Measurements from ENCODE around the gene TMEM266. TPM values are rescaled to one million over a fixed set of nuclear protein-coding genes. Genes with fewer than 3 reads are reported as not detected.
"Not testable (repeated sequence)": the region's sequence is repeated elsewhere in the genome, so short reads cannot be mapped to it uniquely, and the experiment has no call there.

TMEM266 gene
- polyA plus RNA-seq (ENCODE audit: insufficient read length): 0.44 TPM

GRCh38 chr15:76059320-76060117 lies at the start of gene TMEM266:
TMEM266 (plus strand) TSS chr15:76059985; CDS start chr15:76134264, 74,279 bp downstream.
- DNase-seq (ENCODE audit: low read depth): peak; percentile 20

- DNase-seq (ENCODE audit: low read depth): no peak
Observed at GRCh38 chr15:76010613-76011012, 49.2 kb upstream of the TMEM266 start.

- DNase-seq (ENCODE audit: low read depth): no peak
Observed at GRCh38 chr15:76011627-76012551, 47.9 kb upstream of the TMEM266 start, which contains the start of gene NRG4. NRG4 (minus strand) TSS chr15:76012424; CDS start chr15:76011230, 1,194 bp downstream.

DNA sequence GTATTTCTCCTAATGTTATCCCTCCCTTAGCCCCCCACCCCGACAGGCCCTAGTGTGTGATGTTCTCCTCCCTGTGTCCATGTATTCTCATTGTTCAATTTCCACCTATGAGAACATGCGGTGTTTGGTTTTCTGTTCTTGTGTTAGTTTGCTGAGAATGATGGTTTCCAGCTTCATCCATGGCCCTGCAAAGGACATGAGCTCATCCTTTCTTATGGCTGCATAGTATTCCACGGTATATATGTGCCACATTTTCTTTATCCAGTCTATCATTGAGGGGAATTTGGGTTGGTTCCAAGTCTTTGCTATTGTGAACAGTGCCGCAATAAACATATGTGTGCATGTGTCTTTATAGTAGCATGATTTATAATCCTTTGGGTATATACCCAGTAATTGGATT lies 46.3 kb upstream of the TMEM266 start:
- DNase-seq (ENCODE audit: low read depth): not testable (repeated sequence)

DNA sequence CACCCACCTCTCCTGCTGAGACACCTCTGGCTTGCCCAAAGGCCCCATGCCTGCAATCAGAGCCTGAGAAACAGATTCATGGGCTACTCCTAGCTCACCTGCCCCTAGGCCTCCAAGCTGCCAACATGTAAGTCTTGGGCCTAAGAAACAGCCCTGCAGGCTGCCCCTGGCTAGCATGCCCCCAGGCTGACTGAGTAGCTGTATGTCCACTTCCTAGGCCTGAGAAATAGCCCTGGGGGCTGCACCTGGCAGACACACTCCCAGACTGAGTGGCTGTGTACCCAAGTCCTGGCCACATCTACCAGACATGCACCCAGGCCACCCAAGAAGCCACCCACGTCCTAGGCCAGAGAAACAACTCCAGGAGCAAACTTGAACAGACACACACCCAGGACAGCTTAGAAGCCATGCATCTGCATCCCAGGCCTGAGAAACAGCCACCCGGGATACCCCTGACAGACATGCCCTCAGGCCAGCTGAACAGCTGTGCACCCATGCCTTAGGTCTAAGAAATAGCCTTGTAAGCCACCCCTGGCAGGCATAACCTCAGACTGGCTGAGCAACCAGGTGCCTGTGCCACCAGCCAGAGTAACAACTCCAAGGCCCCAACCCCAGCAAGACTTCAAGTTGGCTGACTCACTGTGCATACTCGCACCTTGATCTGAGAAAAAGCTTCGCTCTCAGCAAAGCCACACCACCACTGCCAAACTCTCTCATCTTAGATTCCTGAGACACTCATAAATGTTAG lies 35.6 kb upstream of the TMEM266 start:
- no peak for DNase-seq (ENCODE audit: low read depth)

GRCh38 chr15:76032046-76032445 lies 27.7 kb upstream of the TMEM266 start:
- no peak for DNase-seq (ENCODE audit: low read depth)

DNA sequence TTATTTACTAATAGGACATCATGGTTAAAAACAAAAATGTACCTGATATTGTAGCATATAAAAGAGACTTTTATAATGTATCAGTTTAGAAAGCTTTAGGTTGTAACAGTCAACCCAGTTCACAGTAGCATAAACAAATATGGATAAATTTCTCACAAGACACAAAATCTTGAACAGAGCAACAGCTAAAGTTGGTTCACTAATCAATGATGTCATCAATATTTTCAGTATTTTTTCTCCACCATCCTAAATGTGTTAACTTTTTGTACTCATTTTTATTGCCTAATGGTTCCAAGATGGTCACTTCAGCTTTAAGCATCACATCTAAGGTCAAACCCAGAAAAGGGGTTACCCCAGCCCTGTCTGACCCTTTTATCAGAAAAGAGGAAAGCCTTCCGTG lies 26.3 kb upstream of the TMEM266 start:
- no peak for DNase-seq (ENCODE audit: low read depth)

- no peak for DNase-seq (ENCODE audit: low read depth)
Observed at GRCh38 chr15:76034111-76034510, 25.7 kb upstream of the TMEM266 start.

DNA sequence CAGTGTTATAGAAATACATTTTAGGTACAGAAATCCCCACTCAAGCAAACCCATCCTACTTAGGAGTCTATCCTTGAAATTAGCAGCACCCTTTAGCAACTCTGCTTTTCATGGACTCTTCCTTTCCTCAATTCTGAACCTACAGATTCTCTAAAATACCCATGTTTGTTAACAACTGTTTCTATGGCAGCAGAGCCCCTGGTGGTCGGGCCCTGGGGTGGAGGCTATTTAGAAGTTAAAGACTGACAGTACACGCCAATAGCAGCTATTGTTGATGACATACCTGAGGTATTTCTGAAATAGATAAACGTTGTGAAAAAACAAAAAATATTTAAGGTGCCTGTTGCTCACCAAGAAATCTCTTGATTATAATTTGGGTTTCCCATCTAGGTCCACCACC lies 24.2 kb upstream of the TMEM266 start:
- DNase-seq (ENCODE audit: low read depth): no peak

- DNase-seq (ENCODE audit: low read depth): no peak
Observed at GRCh38 chr15:76038512-76038911, 21.3 kb upstream of the TMEM266 start.

GRCh38 chr15:76054201-76054600 lies 5.6 kb upstream of the TMEM266 start:
- not testable (repeated sequence) for DNase-seq (ENCODE audit: low read depth)

GRCh38 chr15:76056931-76057330 lies 2.9 kb upstream of the TMEM266 start:
- no peak for DNase-seq (ENCODE audit: low read depth)

- DNase-seq (ENCODE audit: low read depth): peak; percentile 14
Observed at GRCh38 chr15:76057332-76058000, 2.3 kb upstream of the TMEM266 start.

- DNase-seq (ENCODE audit: low read depth): no peak
Observed at GRCh38 chr15:76058714-76059319, 968 bp upstream of the TMEM266 start.

DNA sequence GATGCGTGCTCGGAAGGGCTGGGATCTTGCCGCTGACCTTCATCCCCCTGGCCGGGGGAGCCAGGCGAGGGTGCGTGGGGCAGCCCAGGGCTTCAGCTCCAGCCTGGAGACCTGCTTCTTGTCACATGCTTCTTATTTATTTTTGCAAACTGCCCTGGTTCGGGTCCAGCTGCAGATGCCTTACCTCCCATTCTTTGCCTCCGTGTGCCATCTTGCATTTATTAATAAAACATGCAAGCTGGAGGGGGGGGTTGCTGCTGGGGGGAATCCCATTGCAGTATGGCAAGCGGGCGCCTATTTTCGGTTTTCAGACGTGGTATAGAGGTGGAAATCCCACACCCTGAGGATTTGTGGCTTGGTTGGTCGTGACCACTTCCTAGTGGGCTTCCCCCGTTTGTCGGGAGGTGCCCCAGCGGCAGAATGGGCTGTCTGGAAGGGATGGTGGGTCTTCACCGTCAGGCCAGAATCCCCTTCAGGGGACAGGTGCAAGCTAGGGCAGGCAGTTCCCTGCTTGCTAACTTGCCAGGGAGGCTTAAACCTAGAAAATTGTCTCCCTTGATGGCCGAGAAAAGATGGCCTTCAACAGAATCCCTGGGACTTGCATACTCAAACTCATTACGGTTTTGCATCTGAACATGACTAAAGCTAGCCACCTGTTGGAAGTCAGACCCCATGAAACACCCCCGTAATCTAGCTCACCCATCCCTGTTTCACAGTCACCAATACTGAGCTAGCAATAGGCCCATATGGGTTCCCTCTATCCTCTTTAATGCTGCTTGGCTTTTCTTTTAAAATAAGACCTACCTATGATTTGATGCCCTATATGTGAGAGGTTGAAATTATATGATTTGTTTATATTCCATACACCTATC lies 569 bp downstream of the TMEM266 start:
- DNase-seq (ENCODE audit: low read depth): no peak

- no peak for DNase-seq (ENCODE audit: low read depth)
Observed at GRCh38 chr15:76061700-76062099, 1.9 kb downstream of the TMEM266 start.

DNA sequence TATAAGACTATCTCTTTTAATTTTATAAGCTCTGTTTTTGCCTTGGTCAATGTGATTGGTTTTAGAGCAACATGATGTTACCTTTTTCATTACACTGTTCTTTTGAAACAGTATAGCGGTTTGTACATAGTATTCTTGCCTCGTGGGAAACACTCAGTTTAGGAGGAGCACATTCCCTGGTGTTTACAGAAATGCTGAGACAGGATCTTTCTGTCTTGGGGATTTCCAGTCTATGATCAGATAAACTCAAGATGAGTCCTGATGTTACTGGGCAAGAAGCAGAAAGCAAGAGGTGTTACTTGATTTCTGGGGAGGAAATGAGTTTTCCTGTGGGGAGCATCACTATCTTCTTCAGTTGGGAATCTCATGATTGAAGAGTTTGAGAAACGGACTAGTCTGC lies 2.5 kb downstream of the TMEM266 start:
- no peak for DNase-seq (ENCODE audit: low read depth)

- no peak for DNase-seq (ENCODE audit: low read depth)
Observed at GRCh38 chr15:76064375-76064774, 4.6 kb downstream of the TMEM266 start.

GRCh38 chr15:76065245-76065644 lies 5.5 kb downstream of the TMEM266 start:
- DNase-seq (ENCODE audit: low read depth): no peak

DNA sequence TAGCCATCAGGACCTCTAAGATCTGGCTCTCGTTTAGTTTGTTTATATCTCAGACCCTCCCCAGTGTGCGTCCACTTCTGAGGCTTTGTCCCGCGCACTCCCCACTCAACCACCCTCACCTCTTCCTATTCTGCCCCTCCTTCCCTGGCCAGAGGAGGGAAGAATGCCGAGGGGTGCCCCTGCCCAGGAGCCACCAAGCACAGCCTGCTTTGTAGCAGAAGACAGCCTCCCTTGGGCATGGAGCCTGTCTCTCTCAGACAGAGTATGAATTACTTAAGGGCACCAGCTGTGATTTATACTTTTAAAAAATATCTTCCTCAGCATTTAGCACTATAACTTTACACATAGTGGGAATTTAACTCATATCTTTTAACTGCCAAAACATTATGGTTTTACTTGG lies 6.0 kb downstream of the TMEM266 start:
- no peak for DNase-seq (ENCODE audit: low read depth)

Measured in forelimb muscle (tissue), 1 donor.